ENCODE data around the gene NALCN. TPM values are rescaled to one million over a fixed set of nuclear protein-coding genes. Genes with fewer than 3 reads are reported as not detected.

The NALCN gene
- total and polyA plus RNA-seq, 9 donors: 0.17 to 21.6 (median 1.4) TPM

DNA sequence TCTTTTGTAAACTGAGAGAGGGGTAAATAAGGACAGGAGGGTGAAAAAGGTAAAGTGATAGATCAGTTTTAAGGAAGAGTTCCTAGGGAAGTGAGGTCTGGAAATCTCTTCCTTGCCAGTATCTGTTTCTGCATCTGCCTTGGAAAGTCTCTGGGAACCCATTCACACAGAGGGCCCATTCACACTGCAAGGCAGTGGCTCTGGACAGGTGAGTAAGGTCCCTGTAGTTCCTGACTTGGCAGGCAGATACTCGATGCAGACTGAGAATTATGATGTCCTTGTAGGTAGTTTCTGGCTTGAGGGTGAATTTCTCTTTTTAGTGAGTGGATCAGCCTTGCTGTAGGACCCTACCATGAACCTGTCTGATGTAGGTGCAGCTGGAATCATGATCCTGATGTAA, 293.3 kb downstream of the NALCN start:
- Histone ChIP-seq H3K9me3 (no peaks in the 10 kb centered on the region), H3K4me1 (ENCODE audit: insufficient read depth) (no peaks in the 10 kb centered on the region), H3K4me3 (no peak overlapping the region), H3K36me3 (no peaks in the 10 kb centered on the region), H3K27ac (no peak overlapping the region), H3K27me3 (no peaks in the 10 kb centered on the region)
- DNase-seq: no peak
- TF ChIP-seq EP300 (IDR thresholded peaks at IDR 0.05) (no peak), POLR2A (IDR thresholded peaks at IDR 0.05) (no peak)
- TF ChIP-seq, protein P1, sequence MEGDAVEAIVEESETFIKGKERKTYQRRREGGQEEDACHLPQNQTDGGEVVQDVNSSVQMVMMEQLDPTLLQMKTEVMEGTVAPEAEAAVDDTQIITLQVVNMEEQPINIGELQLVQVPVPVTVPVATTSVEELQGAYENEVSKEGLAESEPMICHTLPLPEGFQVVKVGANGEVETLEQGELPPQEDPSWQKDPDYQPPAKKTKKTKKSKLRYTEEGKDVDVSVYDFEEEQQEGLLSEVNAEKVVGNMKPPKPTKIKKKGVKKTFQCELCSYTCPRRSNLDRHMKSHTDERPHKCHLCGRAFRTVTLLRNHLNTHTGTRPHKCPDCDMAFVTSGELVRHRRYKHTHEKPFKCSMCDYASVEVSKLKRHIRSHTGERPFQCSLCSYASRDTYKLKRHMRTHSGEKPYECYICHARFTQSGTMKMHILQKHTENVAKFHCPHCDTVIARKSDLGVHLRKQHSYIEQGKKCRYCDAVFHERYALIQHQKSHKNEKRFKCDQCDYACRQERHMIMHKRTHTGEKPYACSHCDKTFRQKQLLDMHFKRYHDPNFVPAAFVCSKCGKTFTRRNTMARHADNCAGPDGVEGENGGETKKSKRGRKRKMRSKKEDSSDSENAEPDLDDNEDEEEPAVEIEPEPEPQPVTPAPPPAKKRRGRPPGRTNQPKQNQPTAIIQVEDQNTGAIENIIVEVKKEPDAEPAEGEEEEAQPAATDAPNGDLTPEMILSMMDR (IDR thresholded peaks at IDR 0.05): no peak
- intact Hi-C loops (cut with DNase I): loop anchor here in 1 of 4 donors (10.0 kb wide), 1 partner anchor 1468 kb away; no protein-coding TSS in a partner anchor
- 73 to 94% (median 84%) methylated on average over 1 of the region's 1 CpG for WGBS, 3 donors

DNA sequence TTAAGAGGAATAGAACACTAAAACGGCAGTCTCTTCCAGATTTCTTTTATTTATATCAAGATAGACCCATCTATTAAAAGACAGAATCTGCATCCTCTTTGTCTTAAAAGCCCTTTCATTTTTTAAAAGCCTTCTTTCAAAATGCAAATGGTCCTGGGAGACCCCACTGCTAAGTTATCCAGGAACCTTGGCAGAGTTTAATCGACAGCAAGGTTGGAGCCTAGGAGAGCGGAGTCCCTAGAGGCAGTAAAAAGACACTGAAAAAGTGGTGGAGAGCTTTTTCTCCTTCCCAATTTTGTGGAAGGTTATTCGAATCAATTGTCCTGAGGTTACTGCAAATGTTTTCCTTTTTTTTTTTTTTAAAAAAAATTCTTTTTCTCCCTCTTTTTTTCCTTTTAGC, 294.7 kb downstream of the NALCN start:
- H3K36me3 ChIP-seq: no peaks in the 10 kb centered on the region
- TF ChIP-seq, protein P1 (IDR thresholded peaks at IDR 0.05): no peak
- no peak for TF ChIP-seq EP300 (IDR thresholded peaks at IDR 0.05)
- no peak for TF ChIP-seq POLR2A (IDR thresholded peaks at IDR 0.05)
- no peaks in the 10 kb centered on the region for H3K27me3 ChIP-seq
- 57 to 62% (median 59%) methylated on average over 4 of the region's 4 CpGs for WGBS, 3 donors
- H3K9me3 ChIP-seq: no peaks in the 10 kb centered on the region
- no peaks in the 10 kb centered on the region for H3K4me1 ChIP-seq (ENCODE audit: insufficient read depth)
- H3K4me3 ChIP-seq: no peak overlapping the region
- intact Hi-C loops (cut with DNase I): loop anchor here in 1 of 4 donors (10.0 kb wide), 1 partner anchor 1467 kb away; no protein-coding TSS in a partner anchor
- no peak for DNase-seq
- H3K27ac ChIP-seq: no peak overlapping the region

DNA sequence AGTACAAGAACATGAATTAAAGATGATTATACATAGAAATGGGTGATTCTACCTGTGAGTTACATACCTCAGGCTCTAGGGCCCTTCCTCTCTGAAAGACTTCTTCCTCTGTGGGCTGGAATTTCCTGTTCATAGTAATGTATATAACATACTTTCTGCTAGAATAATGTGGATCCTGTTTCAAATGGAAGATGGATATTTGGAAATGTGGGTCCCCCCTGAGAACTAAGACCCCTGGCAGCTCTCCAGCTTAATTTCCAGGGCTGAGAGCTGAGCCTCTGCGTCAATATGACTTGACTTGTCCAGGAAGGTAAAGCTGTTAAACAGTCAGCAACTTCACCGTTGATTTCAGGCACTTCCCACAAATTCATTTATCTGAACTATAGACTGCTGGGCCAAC, 296.3 kb downstream of the NALCN start:
- Histone ChIP-seq H3K9me3 (no peaks in the 10 kb centered on the region), H3K4me3 (no peak overlapping the region), H3K36me3 (no peaks in the 10 kb centered on the region), H3K4me1 (ENCODE audit: insufficient read depth) (no peaks in the 10 kb centered on the region), H3K27me3 (no peaks in the 10 kb centered on the region), H3K27ac (no peak overlapping the region)
- WGBS, 3 donors: 78 to 82% (median 78%) methylated on average over 2 of the region's 2 CpGs
- no peak for DNase-seq
- no peak for TF ChIP-seq POLR2A (IDR thresholded peaks at IDR 0.05)
- no peak for TF ChIP-seq EP300 (IDR thresholded peaks at IDR 0.05)
- TF ChIP-seq, protein P1 (IDR thresholded peaks at IDR 0.05): no peak
- intact Hi-C loops (cut with DNase I): loop anchor here in 1 of 4 donors (10.0 kb wide), 1 partner anchor 1465 kb away; no protein-coding TSS in a partner anchor

DNA sequence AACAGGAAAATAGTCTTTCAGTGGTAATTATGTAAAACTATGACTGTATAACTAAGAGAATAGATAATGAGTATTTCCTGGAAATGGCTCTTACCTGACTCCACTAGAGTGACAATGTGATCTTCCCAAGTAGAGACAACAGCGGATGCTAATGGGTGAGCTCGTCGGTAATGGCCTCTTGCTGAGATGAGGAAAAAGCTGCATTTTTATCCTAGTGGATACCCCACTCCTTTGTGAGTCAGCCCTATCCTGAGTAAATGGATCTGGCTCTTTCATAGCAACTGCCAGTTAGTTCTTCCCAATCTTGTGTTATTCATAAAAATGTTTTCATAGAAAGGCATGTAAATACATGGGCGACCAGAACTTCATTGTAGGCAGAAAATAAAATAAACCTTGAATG, 299.5 kb downstream of the NALCN start:
- 43 to 58% (median 50%) methylated on average over 4 of the region's 4 CpGs for WGBS, 3 donors
- H3K27me3 ChIP-seq: no peaks in the 10 kb centered on the region
- no peak overlapping the region for H3K27ac ChIP-seq
- intact Hi-C loops (cut with DNase I): no loop called here
- H3K4me3 ChIP-seq: no peak overlapping the region
- TF ChIP-seq POLR2A (IDR thresholded peaks at IDR 0.05): no peak
- TF ChIP-seq EP300 (IDR thresholded peaks at IDR 0.05): no peak
- TF ChIP-seq, protein P1 (IDR thresholded peaks at IDR 0.05): no peak
- no peaks in the 10 kb centered on the region for H3K36me3 ChIP-seq
- no peaks in the 10 kb centered on the region for H3K4me1 ChIP-seq (ENCODE audit: insufficient read depth)
- no peak for DNase-seq
- H3K9me3 ChIP-seq: no peaks in the 10 kb centered on the region

Data from ovary (tissue), 9 donors.